Trophoblast cell (in vitro differentiated cells and primary cell): Measurements from ENCODE around the gene BMPER.

Experiments used
- DNase-seq, 2 donors: peaks; one replicate each; pipeline ENCODE4 v3.0.0-alpha.2; 2016
- H2AFZ ChIP-seq: 2 replicates; pipeline ENCODE4 v1.6.1; 2013; ENCODE audit warnings: low read length, moderate library complexity, mild to moderate bottlenecking; ENCODE audit not compliant: insufficient read depth, poor library complexity
- H2AK5ac ChIP-seq: 2 replicates; pipeline ENCODE4 v1.6.1; 2013; ENCODE audit warnings: mild to moderate bottlenecking, low read length
- H2BK120ac ChIP-seq: 2 replicates; pipeline ENCODE4 v1.6.1; 2013; ENCODE audit warnings: low read length, mild to moderate bottlenecking, moderate library complexity; ENCODE audit not compliant: insufficient read depth, poor library complexity
- H2BK12ac ChIP-seq: 2 replicates; pipeline ENCODE4 v1.6.1; 2013; ENCODE audit warnings: mild to moderate bottlenecking, low read length, moderate library complexity
- H2BK5ac ChIP-seq: 2 replicates; pipeline ENCODE4 v1.6.1; 2013; ENCODE audit warnings: low read length, low read depth, moderate library complexity, mild to moderate bottlenecking; ENCODE audit not compliant: poor library complexity
- H3K14ac ChIP-seq: 2 replicates; pipeline ENCODE4 v1.6.1; 2013; ENCODE audit warnings: mild to moderate bottlenecking, low read length
- H3K18ac ChIP-seq: 2 replicates; pipeline ENCODE4 v1.6.1; 2013; ENCODE audit warnings: mild to moderate bottlenecking, low read length
- H3K23ac ChIP-seq: 2 replicates; pipeline ENCODE4 v1.6.1; 2013; ENCODE audit warnings: low read length
- H3K27ac ChIP-seq: 2 replicates; pipeline ENCODE4 v1.5.1; 2013; ENCODE audit warnings: low read depth, mild to moderate bottlenecking, inconsistent platforms, low read length, moderate library complexity
- H3K27me3 ChIP-seq: 2 replicates; pipeline ENCODE4 v1.6.1; 2013; ENCODE audit warnings: inconsistent platforms, mild to moderate bottlenecking, low read length, moderate library complexity; ENCODE audit not compliant: insufficient read depth
- H3K36me3 ChIP-seq, 2 experiments: 1 replicate in 1 of 2; 2 replicates in 1 of 2; pipeline ENCODE4 v1.6.1; 2013; ENCODE audit warnings: low read length in 2 of 2, mild to moderate bottlenecking in 2 of 2, moderate library complexity in 1 of 2; ENCODE audit not compliant: insufficient read depth in 2 of 2, control insufficient read depth in 1 of 2
- H3K4ac ChIP-seq: 2 replicates; pipeline ENCODE4 v1.6.1; 2013; ENCODE audit warnings: low read depth, mild to moderate bottlenecking, low read length, moderate library complexity
- H3K4me1 ChIP-seq, 2 experiments: 1 replicate in 1 of 2; 2 replicates in 1 of 2; pipeline ENCODE4 v1.6.1; 2013; ENCODE audit warnings: low read length in 2 of 2, mild to moderate bottlenecking in 2 of 2, moderate library complexity in 1 of 2; ENCODE audit not compliant: insufficient read depth in 2 of 2, control insufficient read depth in 1 of 2
- H3K4me2 ChIP-seq: 2 replicates; pipeline ENCODE4 v1.6.1; 2013; ENCODE audit warnings: inconsistent platforms, mild to moderate bottlenecking, low read length, moderate library complexity
- H3K4me3 ChIP-seq: 2 replicates; pipeline ENCODE4 v1.5.1; 2013; ENCODE audit warnings: mild to moderate bottlenecking, low read depth, low read length, inconsistent platforms
- H3K79me1 ChIP-seq: one replicate; pipeline ENCODE4 v1.6.1; 2013; ENCODE audit warnings: low read length
- H3K79me2 ChIP-seq: 2 replicates; pipeline ENCODE4 v1.6.1; 2013; ENCODE audit warnings: low read length, mild to moderate bottlenecking; ENCODE audit not compliant: control insufficient read depth, insufficient read depth, poor library complexity
- H3K9ac ChIP-seq: 2 replicates; pipeline ENCODE4 v1.6.1; 2013; ENCODE audit warnings: mild to moderate bottlenecking, low read length
- H3K9me3 ChIP-seq: 2 replicates; pipeline ENCODE4 v1.6.1; 2013; ENCODE audit warnings: low read depth, mild to moderate bottlenecking, control low read depth, inconsistent platforms, low read length; ENCODE audit not compliant: insufficient read depth
- H4K12ac ChIP-seq: 2 replicates; pipeline ENCODE4 v1.6.1; 2013; ENCODE audit warnings: low read depth, mild to moderate bottlenecking, low read length, moderate library complexity
- H4K8ac ChIP-seq: 2 replicates; pipeline ENCODE4 v1.6.1; 2013; ENCODE audit warnings: low read depth, mild to moderate bottlenecking, low read length, moderate library complexity
- H4K91ac ChIP-seq: one replicate; pipeline ENCODE4 v1.6.1; 2013; ENCODE audit warnings: low read depth, mild to moderate bottlenecking, low read length, moderate library complexity
- WGBS: extraction: QIAGEN DNeasy Blood & Tissue Kit; methylation state at CpG from one replicate; pipeline ENCODE4 v1.1.7; 2013; ENCODE audit warnings: missing lambda C conversion rate; ENCODE audit not compliant: insufficient read length, insufficient coverage; ENCODE audit errors: extremely low coverage; 5-methylcytosine and 5-hydroxymethylcytosine counted together

BMPER gene

GRCh38 chr7:33959676-33960075 is 54.3 kb downstream of the BMPER start:
- Histone ChIP-seq H4K8ac (no peak overlapping the region), H3K4ac (no peak overlapping the region), H3K27me3 (no peaks in the 10 kb centered on the region), H3K79me2 (no peaks in the 10 kb centered on the region), H3K4me1 (no peaks in the 10 kb centered on the region), H4K12ac (no peak overlapping the region), H3K27ac (no peak overlapping the region), H2BK12ac (no peak overlapping the region), H4K91ac (no peak overlapping the region), H2AK5ac (no peak overlapping the region), H3K36me3 (no peaks in the 10 kb centered on the region), H2BK120ac (no peak overlapping the region), H3K23ac (no peak overlapping the region), H3K9me3 (no peaks in the 10 kb centered on the region), H3K18ac (no peak overlapping the region), H3K4me2 (no peak overlapping the region), H3K4me3 (no peak overlapping the region), H3K9ac (no peak overlapping the region), H2AFZ (no peak overlapping the region), H3K79me1 (no peaks in the 10 kb centered on the region), H2BK5ac (no peak overlapping the region), H3K14ac (no peak overlapping the region)
- WGBS = no CpG with 5 or more reads among the region's 1 CpG
- no peak for DNase-seq

- Histone ChIP-seq H3K23ac (no peak overlapping the region), H4K12ac (no peak overlapping the region), H2BK5ac (no peak overlapping the region), H4K8ac (no peak overlapping the region), H3K79me2 (no peaks in the 10 kb centered on the region), H2BK120ac (no peak overlapping the region), H2BK12ac (no peak overlapping the region), H3K4me2 (no peak overlapping the region), H3K4ac (no peak overlapping the region), H4K91ac (no peak overlapping the region), H3K14ac (no peak overlapping the region), H3K9ac (no peak overlapping the region), H3K9me3 (no peaks in the 10 kb centered on the region), H3K27ac (no peak overlapping the region), H3K18ac (no peak overlapping the region), H3K4me1 (no peaks in the 10 kb centered on the region), H2AFZ (no peak overlapping the region), H3K4me3 (no peak overlapping the region), H3K79me1 (no peaks in the 10 kb centered on the region), H3K36me3 (no peaks in the 10 kb centered on the region), H2AK5ac (no peak overlapping the region), H3K27me3 (no peaks in the 10 kb centered on the region)
- DNase-seq = no peak
- no CpG with 5 or more reads among the region's 1 CpG for WGBS
Measured at GRCh38 chr7:33961948-33962347, 56.6 kb downstream of the BMPER start.

GRCh38 chr7:33964417-33965182 is 59.3 kb downstream of the BMPER start:
- H3K79me1 ChIP-seq = no peaks in the 10 kb centered on the region
- no peak overlapping the region for H3K18ac ChIP-seq
- H2BK5ac ChIP-seq = no peak overlapping the region
- no peak overlapping the region for H3K27ac ChIP-seq
- H4K8ac ChIP-seq = no peak overlapping the region
- H2AFZ ChIP-seq = no peak overlapping the region
- H3K9me3 ChIP-seq = no peaks in the 10 kb centered on the region
- H3K14ac ChIP-seq = no peak overlapping the region
- H3K4me3 ChIP-seq = no peak overlapping the region
- H3K23ac ChIP-seq = peak overlapping the region; percentile 44
- H3K4me1 ChIP-seq = no peaks in the 10 kb centered on the region
- no peak overlapping the region for H2AK5ac ChIP-seq
- no CpG with 5 or more reads among the region's 9 CpGs for WGBS
- no peak overlapping the region for H3K4ac ChIP-seq
- no peak for DNase-seq
- H3K4me2 ChIP-seq = no peak overlapping the region
- H4K91ac ChIP-seq = no peak overlapping the region
- no peaks in the 10 kb centered on the region for H3K27me3 ChIP-seq
- no peaks in the 10 kb centered on the region for H3K79me2 ChIP-seq
- no peak overlapping the region for H2BK120ac ChIP-seq
- H2BK12ac ChIP-seq = no peak overlapping the region
- no peak overlapping the region for H4K12ac ChIP-seq
- no peak overlapping the region for H3K9ac ChIP-seq
- H3K36me3 ChIP-seq = no peaks in the 10 kb centered on the region

GRCh38 chr7:33965183-33965744 is 59.9 kb downstream of the BMPER start:
- H3K4ac ChIP-seq = no peak overlapping the region
- WGBS = no CpG with 5 or more reads among the region's 2 CpGs
- no peak overlapping the region for H2AFZ ChIP-seq
- no peaks in the 10 kb centered on the region for H3K36me3 ChIP-seq
- H2BK5ac ChIP-seq = no peak overlapping the region
- no peaks in the 10 kb centered on the region for H3K79me1 ChIP-seq
- no peak overlapping the region for H2AK5ac ChIP-seq
- H3K4me1 ChIP-seq = no peaks in the 10 kb centered on the region
- H3K9me3 ChIP-seq = no peaks in the 10 kb centered on the region
- DNase-seq = no peak
- no peak overlapping the region for H3K14ac ChIP-seq
- no peaks in the 10 kb centered on the region for H3K27me3 ChIP-seq
- no peak overlapping the region for H3K27ac ChIP-seq
- no peak overlapping the region for H3K18ac ChIP-seq
- no peak overlapping the region for H3K23ac ChIP-seq
- H3K9ac ChIP-seq = no peak overlapping the region
- no peak overlapping the region for H4K8ac ChIP-seq
- H3K4me2 ChIP-seq = no peak overlapping the region
- H3K79me2 ChIP-seq = no peaks in the 10 kb centered on the region
- H2BK12ac ChIP-seq = no peak overlapping the region
- no peak overlapping the region for H3K4me3 ChIP-seq
- no peak overlapping the region for H4K12ac ChIP-seq
- H4K91ac ChIP-seq = no peak overlapping the region
- no peak overlapping the region for H2BK120ac ChIP-seq
